CD4-positive, alpha-beta T cell treated with Interferon alpha-2 for 1 hour (primary cell): ENCODE results near the gene ARHGAP26.
"Not testable (repeated sequence)": the region's sequence is repeated elsewhere in the genome, so short reads cannot be mapped to it uniquely, and the experiment has no call there.

Source experiments
- DNase-seq, 2 donors: peaks; one replicate each; pipeline ENCODE4 v3.0.0-alpha.2; 2020 to 2022

The ARHGAP26 gene

GRCh38 chr5:143074414-143074996 is 304.3 kb downstream of the ARHGAP26 start:
- no peak for DNase-seq

- no peak for DNase-seq
These were observed 306.2 kb downstream of the ARHGAP26 start for GRCh38 chr5:143076377-143076776.

- DNase-seq = no peak
These were observed 307.4 kb downstream of the ARHGAP26 start for GRCh38 chr5:143077453-143078103.

- no peak for DNase-seq
These were observed 308.1 kb downstream of the ARHGAP26 start for GRCh38 chr5:143078313-143078712.

- no peak for DNase-seq
These were observed 308.8 kb downstream of the ARHGAP26 start for GRCh38 chr5:143078971-143079370.

GRCh38 chr5:143080407-143080806 is 310.2 kb downstream of the ARHGAP26 start:
- DNase-seq = no peak

GRCh38 chr5:143080982-143081381 is 310.8 kb downstream of the ARHGAP26 start:
- no peak for DNase-seq

- DNase-seq = no peak
These were observed 312.8 kb downstream of the ARHGAP26 start for GRCh38 chr5:143083006-143083405.

- no peak for DNase-seq
These were observed 314.2 kb downstream of the ARHGAP26 start for GRCh38 chr5:143084407-143084806.

GRCh38 chr5:143085319-143085917 is 315.2 kb downstream of the ARHGAP26 start:
- DNase-seq = no peak

- DNase-seq = no peak
These were observed 316.4 kb downstream of the ARHGAP26 start for GRCh38 chr5:143086546-143086907.

GRCh38 chr5:143086908-143087637 is 316.9 kb downstream of the ARHGAP26 start:
- no peak for DNase-seq

GRCh38 chr5:143088702-143089101 is 318.5 kb downstream of the ARHGAP26 start:
- not testable (repeated sequence) for DNase-seq

- DNase-seq = not testable (repeated sequence)
These were observed 319.9 kb downstream of the ARHGAP26 start for GRCh38 chr5:143090044-143090443.

- not testable (repeated sequence) for DNase-seq
These were observed 322.7 kb downstream of the ARHGAP26 start for GRCh38 chr5:143092711-143093451.

GRCh38 chr5:143093452-143094086 is 323.4 kb downstream of the ARHGAP26 start:
- no peak for DNase-seq

GRCh38 chr5:143094087-143094521 is 323.9 kb downstream of the ARHGAP26 start:
- DNase-seq = no peak

GRCh38 chr5:143094608-143095007 is 324.4 kb downstream of the ARHGAP26 start:
- not testable (repeated sequence) for DNase-seq

GRCh38 chr5:143101121-143101520 is 330.9 kb downstream of the ARHGAP26 start:
- DNase-seq = peak in 1 of 2 donors; percentile 24

GRCh38 chr5:143101725-143102386 is 331.7 kb downstream of the ARHGAP26 start:
- no peak for DNase-seq

- DNase-seq = no peak
These were observed 332.2 kb downstream of the ARHGAP26 start for GRCh38 chr5:143102411-143102810.
